Measurements from ENCODE around the gene DNAH2.

- TF ChIP-seq, protein P1, sequence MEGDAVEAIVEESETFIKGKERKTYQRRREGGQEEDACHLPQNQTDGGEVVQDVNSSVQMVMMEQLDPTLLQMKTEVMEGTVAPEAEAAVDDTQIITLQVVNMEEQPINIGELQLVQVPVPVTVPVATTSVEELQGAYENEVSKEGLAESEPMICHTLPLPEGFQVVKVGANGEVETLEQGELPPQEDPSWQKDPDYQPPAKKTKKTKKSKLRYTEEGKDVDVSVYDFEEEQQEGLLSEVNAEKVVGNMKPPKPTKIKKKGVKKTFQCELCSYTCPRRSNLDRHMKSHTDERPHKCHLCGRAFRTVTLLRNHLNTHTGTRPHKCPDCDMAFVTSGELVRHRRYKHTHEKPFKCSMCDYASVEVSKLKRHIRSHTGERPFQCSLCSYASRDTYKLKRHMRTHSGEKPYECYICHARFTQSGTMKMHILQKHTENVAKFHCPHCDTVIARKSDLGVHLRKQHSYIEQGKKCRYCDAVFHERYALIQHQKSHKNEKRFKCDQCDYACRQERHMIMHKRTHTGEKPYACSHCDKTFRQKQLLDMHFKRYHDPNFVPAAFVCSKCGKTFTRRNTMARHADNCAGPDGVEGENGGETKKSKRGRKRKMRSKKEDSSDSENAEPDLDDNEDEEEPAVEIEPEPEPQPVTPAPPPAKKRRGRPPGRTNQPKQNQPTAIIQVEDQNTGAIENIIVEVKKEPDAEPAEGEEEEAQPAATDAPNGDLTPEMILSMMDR (IDR thresholded peaks at IDR 0.05), result no peak
- no peak for TF ChIP-seq PREB (CRISPR knock-in tag; IDR thresholded peaks at IDR 0.05; ENCODE audit: borderline replicate concordance)
Measured at GRCh38 chr17:7710301-7710700, 7.2 kb upstream of the DNAH2 start.
